H1 (cell line): Measurements from ENCODE around the gene PRIMPOL. TPM values are rescaled to one million over a fixed set of nuclear protein-coding genes. Genes with fewer than 3 reads are reported as not detected.

Source experiments
- CTCF ChIA-PET: fragments of 300-600 bp; sonication (Branson Sonifier 250); formaldehyde crosslinking; loops from one replicate; lab custom pipeline; 2021; ENCODE audit not compliant: partially characterized antibody; lab: Charles Lee
- POLR2A ChIA-PET: fragments of 300-600 bp; sonication (Branson Sonifier 250); formaldehyde crosslinking; loops from one replicate; lab custom pipeline; 2021; ENCODE audit warnings: inconsistent platforms; ENCODE audit not compliant: partially characterized antibody; lab: Charles Lee
- DNase-seq, 2 experiments: peaks; one replicate each; pipeline versions ENCODE4 v3.0.0 to v3.0.0-alpha.2; 2010 to 2022; ENCODE audit warnings: low spot score in 2 of 2, low read depth in 1 of 2, mixed read lengths in 1 of 2
- FAIRE-seq: peaks from 2 replicates; lab custom pipeline; 2011; peaks lifted over from hg19 to GRCh38; lab: Jason Lieb, UNC
- H2AFZ ChIP-seq: 2 replicates; pipeline ENCODE4 v1.8.1; 2012; ENCODE audit warnings: low read length, inconsistent platforms
- H2AK5ac ChIP-seq: 2 replicates; pipeline ENCODE4 v1.6.1; 2013; ENCODE audit warnings: low read depth, low read length
- H2BK120ac ChIP-seq: replicated peaks from 2 replicates; pipeline ENCODE3; 2013; ENCODE audit warnings: low read depth, low read length, inconsistent platforms
- H2BK12ac ChIP-seq: 2 replicates; pipeline ENCODE4 v1.6.1; 2013; ENCODE audit warnings: low read depth, low read length
- H2BK15ac ChIP-seq: 2 replicates; pipeline ENCODE4 v1.6.1; 2013; ENCODE audit warnings: low read length
- H2BK20ac ChIP-seq: 2 replicates; pipeline ENCODE4 v1.6.1; 2013; ENCODE audit warnings: low read length
- H2BK5ac ChIP-seq: 2 replicates; pipeline ENCODE4 v1.6.1; 2013; ENCODE audit warnings: low read depth, low read length
- H3K14ac ChIP-seq: 2 replicates; pipeline ENCODE4 v1.6.1; 2013; ENCODE audit warnings: inconsistent platforms; ENCODE audit not compliant: insufficient read length
- H3K18ac ChIP-seq: 2 replicates; pipeline ENCODE4 v1.6.1; 2013; ENCODE audit warnings: low read length; ENCODE audit errors: extremely low read depth
- H3K23ac ChIP-seq: 2 replicates; pipeline ENCODE4 v1.6.1; 2013; ENCODE audit warnings: inconsistent platforms; ENCODE audit not compliant: insufficient read length
- H3K23me2 ChIP-seq: 2 replicates; pipeline ENCODE4 v1.6.1; 2013; ENCODE audit warnings: low read depth, low read length
- H3K27ac ChIP-seq: 2 replicates; pipeline ENCODE4 v1.6.1; 2011; ENCODE audit warnings: low read depth, low read length, inconsistent platforms
- H3K27me3 ChIP-seq, 4 experiments: replicated peaks in 1 of 4; 1 replicate in 1 of 4; 2 replicates in 3 of 4; pipeline versions ENCODE4 v1.6.1 to v1.8.1; 2011 to 2013; ENCODE audit warnings: low read length in 3 of 4, mild to moderate bottlenecking in 3 of 4, inconsistent platforms in 2 of 4, mixed read lengths in 2 of 4, moderate library complexity in 1 of 4; ENCODE audit not compliant: control insufficient read depth in 3 of 4, insufficient read depth in 3 of 4; ENCODE audit errors: extremely low read depth in 1 of 4
- H3K36me3 ChIP-seq, 4 experiments: 2 replicates each; pipeline versions ENCODE4 v1.6.1 to v1.8.1; 2011 to 2013; ENCODE audit warnings: mild to moderate bottlenecking in 4 of 4, low read length in 3 of 4, moderate library complexity in 2 of 4, control low read depth in 1 of 4, inconsistent platforms in 1 of 4; ENCODE audit not compliant: insufficient read depth in 4 of 4, control insufficient read depth in 2 of 4
- H3K4ac ChIP-seq: replicated peaks from 2 replicates; pipeline ENCODE3; 2013; ENCODE audit warnings: low read length, low read depth, mixed read lengths, inconsistent platforms; ENCODE audit not compliant: insufficient read length
- H3K4me1 ChIP-seq, 4 experiments: replicated peaks in 1 of 4; 1 replicate in 1 of 4; 2 replicates in 3 of 4; pipeline versions ENCODE4 v1.6.1 to v1.8.1; 2011 to 2013; ENCODE audit warnings: low read length in 3 of 4, inconsistent platforms in 2 of 4, mixed read lengths in 1 of 4; ENCODE audit not compliant: insufficient read depth in 4 of 4, control insufficient read depth in 3 of 4
- H3K4me2 ChIP-seq, 2 experiments: 2 replicates each; pipeline versions ENCODE4 v1.6.1 to v1.8.1; 2011 to 2013; ENCODE audit warnings: low read depth in 2 of 2, low read length in 2 of 2, control low read depth in 1 of 2, inconsistent platforms in 1 of 2, mild to moderate bottlenecking in 1 of 2; ENCODE audit not compliant: insufficient read depth in 1 of 2
- H3K4me3 ChIP-seq, 4 experiments: fragments of 200-600, 300-600 bp in 1 of 4; sonication (generic), shearing (Covaris generic), sonication (Bioruptor Twin) in 1 of 4; 2 replicates each; pipeline versions ENCODE4 v1.5.1 to v1.8.1; 2011 to 2016; ENCODE audit warnings: low read length in 4 of 4, low read depth in 3 of 4, control low read depth in 2 of 4, inconsistent platforms in 2 of 4, mild to moderate bottlenecking in 2 of 4, mixed read lengths in 1 of 4, moderate library complexity in 1 of 4; ENCODE audit not compliant: insufficient read depth in 2 of 4; ENCODE audit errors: extremely low read depth in 1 of 4
- H3K56ac ChIP-seq: replicated peaks from 2 replicates; pipeline ENCODE3; 2013; ENCODE audit warnings: low read depth, mild to moderate bottlenecking, mixed read lengths, low read length, inconsistent platforms; ENCODE audit not compliant: insufficient read length
- H3K79me1 ChIP-seq: 2 replicates; pipeline ENCODE4 v1.6.1; 2013; ENCODE audit warnings: low read depth, low read length, control low read depth
- H3K79me2 ChIP-seq, 2 experiments: 2 replicates each; pipeline versions ENCODE4 v1.6.1 to v1.8.1; 2012 to 2013; ENCODE audit warnings: low read length in 2 of 2, mild to moderate bottlenecking in 2 of 2, inconsistent platforms in 1 of 2; ENCODE audit not compliant: insufficient read depth in 2 of 2, control insufficient read depth in 1 of 2
- H3K9ac ChIP-seq, 4 experiments: replicated peaks in 1 of 4; 1 replicate in 1 of 4; 2 replicates in 3 of 4; pipeline versions ENCODE4 v1.6.1 to v1.8.1; 2011 to 2013; ENCODE audit warnings: low read depth in 3 of 4, low read length in 3 of 4, control low read depth in 2 of 4, mild to moderate bottlenecking in 2 of 4, moderate library complexity in 2 of 4, inconsistent platforms in 1 of 4; ENCODE audit errors: extremely low read depth in 1 of 4
- H3K9me3 ChIP-seq, 2 experiments: 2 replicates each; pipeline versions ENCODE4 v1.6.1 to v1.8.1; 2012 to 2013; ENCODE audit warnings: mild to moderate bottlenecking in 2 of 2, moderate library complexity in 2 of 2, control low read depth in 1 of 2, inconsistent platforms in 1 of 2, low read depth in 1 of 2, low read length in 1 of 2, mixed read lengths in 1 of 2; ENCODE audit not compliant: insufficient read depth in 2 of 2
- H4K20me1 ChIP-seq, 2 experiments: replicated peaks in 1 of 2; 2 replicates each; pipeline versions ENCODE3 to v1.8.1; 2011 to 2013; ENCODE audit warnings: inconsistent platforms in 2 of 2, low read length in 2 of 2, mild to moderate bottlenecking in 1 of 2; ENCODE audit not compliant: insufficient read depth in 2 of 2, control insufficient read depth in 1 of 2
- H4K5ac ChIP-seq: 2 replicates; pipeline ENCODE4 v1.6.1; 2013; ENCODE audit warnings: low read length, low read depth, mixed read lengths, inconsistent platforms; ENCODE audit not compliant: insufficient read length
- H4K8ac ChIP-seq: 2 replicates; pipeline ENCODE4 v1.8.0; 2013; ENCODE audit warnings: mild to moderate bottlenecking, moderate library complexity, low read length, inconsistent platforms; ENCODE audit not compliant: insufficient read depth; ENCODE audit errors: extremely low read depth
- H4K91ac ChIP-seq: replicated peaks from 2 replicates; pipeline ENCODE3; 2013; ENCODE audit warnings: low read length, mixed read lengths, inconsistent platforms; ENCODE audit not compliant: insufficient read length
- ATF2 ChIP-seq: IDR thresholded peaks from 2 replicates; pipeline ENCODE4 v1.6.1; 2012; ENCODE audit warnings: low read length, inconsistent platforms
- BACH1 ChIP-seq: IDR thresholded peaks from 2 replicates; pipeline ENCODE4 v1.6.1; 2012; ENCODE audit warnings: low read length, improper control_type of control experiment
- EGR1 ChIP-seq: IDR thresholded peaks from 2 replicates; pipeline ENCODE4 v1.6.1; 2011; ENCODE audit warnings: low read depth, low read length, borderline replicate concordance
- EZH2 ChIP-seq: fragments of 200-600 bp; sonication (generic); IDR thresholded peaks from 2 replicates; pipeline ENCODE4 v1.7.1; 2012; ENCODE audit warnings: low read depth, mild to moderate bottlenecking, moderate library complexity, low read length, inconsistent platforms; ENCODE audit not compliant: severe bottlenecking
- FOSL1 ChIP-seq: IDR thresholded peaks from 2 replicates; pipeline ENCODE4 v1.6.1; 2011; ENCODE audit warnings: mild to moderate bottlenecking, low read depth, low read length, moderate library complexity; ENCODE audit not compliant: insufficient read depth
- GABPA ChIP-seq: IDR thresholded peaks from 2 replicates; pipeline ENCODE4 v1.6.1; 2011; ENCODE audit warnings: mild to moderate bottlenecking, low read length, moderate library complexity, borderline replicate concordance; ENCODE audit not compliant: insufficient read depth
- JUN ChIP-seq: IDR thresholded peaks from 2 replicates; pipeline ENCODE4 v1.6.1; 2011; ENCODE audit warnings: low read depth, mild to moderate bottlenecking, improper control_type of control experiment, low read length
- KDM5A ChIP-seq: fragments of 200-600 bp; IDR thresholded peaks from 2 replicates; pipeline ENCODE4 v1.7.1; 2012; ENCODE audit warnings: mild to moderate bottlenecking, low read length, inconsistent platforms, mixed read lengths
- RAD21 ChIP-seq, 2 experiments: IDR thresholded peaks in 1 of 2; conservative IDR thresholded peaks in 1 of 2; 2 replicates each; pipeline ENCODE4 v1.6.1; 2011; ENCODE audit warnings: low read depth in 2 of 2, low read length in 2 of 2, improper control_type of control experiment in 1 of 2, inconsistent platforms in 1 of 2, mild to moderate bottlenecking in 1 of 2, moderate library complexity in 1 of 2
- SIN3A ChIP-seq, 2 experiments: IDR thresholded peaks in 1 of 2; conservative IDR thresholded peaks in 1 of 2; 2 replicates each; pipeline ENCODE4 v1.6.1; 2011 to 2012; ENCODE audit warnings: low read length in 2 of 2, improper control_type of control experiment in 1 of 2, low read depth in 1 of 2, mild to moderate bottlenecking in 1 of 2
- SIX5 ChIP-seq: IDR thresholded peaks from 2 replicates; pipeline ENCODE4 v1.6.1; 2011; ENCODE audit warnings: mild to moderate bottlenecking, low read depth, low read length
- TEAD4 ChIP-seq: IDR thresholded peaks from 2 replicates; pipeline ENCODE4 v1.6.1; 2012; ENCODE audit warnings: low read depth, low read length, inconsistent platforms, mixed read lengths
- whole genome bisulfite sequencing, 2 experiments: shearing (Covaris generic) in 1 of 2; methylation state at CpG; one replicate each; pipeline versions ENCODE4 v1.1.6 to v1.1.7; 2013 to 2015; ENCODE audit warnings: low lambda C conversion rate in 2 of 2, mixed read lengths in 2 of 2, inconsistent platforms in 1 of 2, low coverage in 1 of 2, missing lambda C conversion rate in 1 of 2; ENCODE audit not compliant: insufficient replicate concordance in 2 of 2, insufficient coverage in 1 of 2, insufficient read length in 1 of 2; ENCODE audit errors: extremely low coverage in 1 of 2, missing lambda C conversion rate in 1 of 2; 5-methylcytosine and 5-hydroxymethylcytosine counted together
- polyA plus RNA-seq, 7 experiments: library from polyadenylated mRNA; depleted of rRNA in 3 of 7; stranded (reverse) in 5 of 7; unstranded in 2 of 7; fragments of >200 nt in 5 of 7; fragments of 200-250 nt in 2 of 7; gene quantifications; 1 replicate in 5 of 7; 2 replicates in 1 of 7; 4 replicates in 1 of 7; pipeline versions ENCODE4 v1.2.1 to v1.2.3, GENCODE V29; 2011 to 2013; ENCODE audit warnings: missing spikeins in 2 of 7, mixed read lengths in 2 of 7
- total RNA-seq: library from RNA; stranded (reverse); fragmentation: NEBNext Ultra II Directional; extraction: Animal tissue kit (Norgen Biotek cat#: 25700); gene quantifications from 2 replicates; pipeline ENCODE4 v1.2.1, GENCODE V29; 2021

The PRIMPOL gene
- total and polyA plus RNA-seq, 2 of the 8 experiments (the other 6 are each of a cell fraction or from before 2014, with no cell fraction given), result 4.4 to 6.7 TPM

GRCh38 chr4:184702114-184702513 is 52.6 kb downstream of the PRIMPOL start:
- Histone ChIP-seq H3K9ac (no peak overlapping the region), H3K4me1 (peaks cover 0 to 3% (median 0%) of the 10 kb centered on the region in 4 experiments; a peak in 1 of 7 replicates), H3K79me1 (no peaks in the 10 kb centered on the region), H4K5ac (no peak overlapping the region), H3K18ac (no peak overlapping the region), H4K20me1 (peaks cover 0 to 8% of the 10 kb centered on the region in 2 experiments), H3K23ac (no peak overlapping the region), H3K4ac (no peak overlapping the region), H2BK5ac (no peak overlapping the region), H3K9me3 (no peaks in the 10 kb centered on the region), H4K91ac (no peak overlapping the region), H4K8ac (no peak overlapping the region), H3K4me2 (no peak overlapping the region), H3K79me2 (peaks cover 0 to 19% of the 10 kb centered on the region in 2 experiments; a peak in 1 of 4 replicates), H3K27me3 (no peaks in the 10 kb centered on the region), H3K36me3 (peaks cover 15 to 89% (median 58%) of the 10 kb centered on the region in 4 experiments), H2AK5ac (no peak overlapping the region), H3K4me3 (no peak overlapping the region), H3K27ac (no peak overlapping the region), H2BK20ac (no peak overlapping the region), H2BK15ac (no peak overlapping the region), H2BK120ac (no peak overlapping the region), H3K23me2 (no peaks in the 10 kb centered on the region), H2AFZ (no peak overlapping the region), H3K14ac (no peak overlapping the region), H3K56ac (no peak overlapping the region), H2BK12ac (no peak overlapping the region)
- POLR2A ChIA-PET, result interaction anchor here (1.2 to 1.3 kb wide), 2 partner anchors 12 to 13 kb away, joined by 3 to 4 read pairs; no protein-coding TSS in a partner anchor
- DNase-seq (no peak), FAIRE-seq (no peak)
- CTCF ChIA-PET, result no interaction called here
- WGBS, 2 experiments, result 95% methylated on average over 2 of the region's 2 CpGs; no CpG with 5 or more reads in 1 of the 2 experiments
- TF ChIP-seq RAD21 (IDR thresholded peaks at IDR 0.05 in 1 of 2, conservative IDR thresholded peaks at IDR 0.05 in 1 of 2; ENCODE audit: low read depth in 2 of 2, low read length in 2 of 2) (no peak), ATF2 (no peak), SIN3A (conservative IDR thresholded peaks at IDR 0.05 in 1 of 2, IDR thresholded peaks at IDR 0.05 in 1 of 2; ENCODE audit: low read depth in 1 of 2, low read length in 2 of 2) (no peak), EGR1 (no peak), SIX5 (no peak), BACH1 (no peak), KDM5A (no peak), JUN (no peak), GABPA (no peak), EZH2 (no peak), FOSL1 (no peak), TEAD4 (no peak)
